ENCODE data around the gene TCN2.
"Not testable (repeated sequence)": the region's sequence is repeated elsewhere in the genome, so short reads cannot be mapped to it uniquely, and the experiment has no call there.

TCN2 gene

DNA sequence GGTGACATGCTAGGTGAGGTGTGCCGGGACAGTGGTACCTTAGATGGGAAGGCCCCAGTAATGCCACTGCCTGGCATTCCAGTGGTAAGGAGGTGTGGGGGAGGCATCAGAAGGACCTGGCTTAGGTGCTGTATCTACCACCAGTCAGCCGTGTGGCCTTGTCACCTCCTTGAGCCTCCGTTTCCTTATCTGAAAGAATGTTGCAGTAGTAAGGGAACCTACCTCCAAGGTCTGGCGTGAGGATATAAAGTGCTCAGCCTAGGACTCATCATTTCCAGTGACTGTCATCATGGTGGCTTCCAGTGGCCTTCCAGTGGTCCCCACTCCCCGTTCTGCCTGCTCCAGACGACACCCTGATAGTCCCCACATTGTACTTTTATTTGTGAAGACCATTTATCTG is 67.5 kb downstream of the TCN2 start:
- no peak overlapping the region for H3K9ac ChIP-seq (ENCODE audit: low read depth in 1 of 2, low read length in 2 of 2)
- no peaks in the 10 kb centered on the region for H3K36me3 ChIP-seq (ENCODE audit: control insufficient read depth in 1 of 2, insufficient read depth in 2 of 2, low read length in 2 of 2)
- no peaks in the 10 kb centered on the region for H3K27me3 ChIP-seq (ENCODE audit: control insufficient read depth in 1 of 2, insufficient read depth in 2 of 2, low read length in 2 of 2)

DNA sequence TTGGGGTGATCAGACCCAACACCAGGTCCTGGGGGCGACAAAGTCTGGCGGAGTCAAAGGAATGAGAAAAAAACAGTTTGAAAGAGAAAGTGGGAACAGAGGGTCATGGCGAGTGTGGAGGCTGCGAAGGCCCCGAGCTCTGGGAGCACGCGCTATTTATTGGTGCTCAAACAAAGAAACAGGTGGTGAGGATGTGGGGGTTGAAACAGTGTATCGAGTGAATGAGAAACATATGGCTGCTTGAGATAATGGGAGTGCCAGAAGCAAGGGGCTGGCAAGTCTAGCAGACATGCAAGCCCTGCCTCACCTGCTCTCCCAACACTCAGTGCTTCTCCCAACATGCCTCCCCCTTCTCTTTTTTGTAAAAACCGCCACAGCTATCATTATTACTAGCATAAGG is 68.5 kb downstream of the TCN2 start:
- Histone ChIP-seq H3K27me3 (ENCODE audit: control insufficient read depth in 1 of 2, insufficient read depth in 2 of 2, low read length in 2 of 2) (no peaks in the 10 kb centered on the region), H3K27ac (ENCODE audit: low read depth, low read length) (no peak overlapping the region), H3K9me3 (ENCODE audit: control insufficient read depth in 1 of 2, low read length in 2 of 2) (no peaks in the 10 kb centered on the region), H3K4me1 (ENCODE audit: control insufficient read depth in 1 of 2, insufficient read depth in 2 of 2, low read length in 2 of 2) (no peaks in the 10 kb centered on the region), H3K9ac (ENCODE audit: low read depth in 1 of 2, low read length in 2 of 2) (no peak overlapping the region), H3K36me3 (ENCODE audit: control insufficient read depth in 1 of 2, insufficient read depth in 2 of 2, low read length in 2 of 2) (no peaks in the 10 kb centered on the region), H3K4me3 (ENCODE audit: low read depth in 1 of 2, low read length in 2 of 2) (no peak overlapping the region)

More for the DNA sequence above, 67.5 kb downstream of the TCN2 start:
- H3K9me3 ChIP-seq (ENCODE audit: control insufficient read depth in 1 of 2, low read length in 2 of 2) = no peaks in the 10 kb centered on the region
- no peak overlapping the region for H3K27ac ChIP-seq (ENCODE audit: low read depth, low read length)
- H3K4me1 ChIP-seq (ENCODE audit: control insufficient read depth in 1 of 2, insufficient read depth in 2 of 2, low read length in 2 of 2) = no peaks in the 10 kb centered on the region
- H3K4me3 ChIP-seq (ENCODE audit: low read depth in 1 of 2, low read length in 2 of 2) = no peak overlapping the region

DNA sequence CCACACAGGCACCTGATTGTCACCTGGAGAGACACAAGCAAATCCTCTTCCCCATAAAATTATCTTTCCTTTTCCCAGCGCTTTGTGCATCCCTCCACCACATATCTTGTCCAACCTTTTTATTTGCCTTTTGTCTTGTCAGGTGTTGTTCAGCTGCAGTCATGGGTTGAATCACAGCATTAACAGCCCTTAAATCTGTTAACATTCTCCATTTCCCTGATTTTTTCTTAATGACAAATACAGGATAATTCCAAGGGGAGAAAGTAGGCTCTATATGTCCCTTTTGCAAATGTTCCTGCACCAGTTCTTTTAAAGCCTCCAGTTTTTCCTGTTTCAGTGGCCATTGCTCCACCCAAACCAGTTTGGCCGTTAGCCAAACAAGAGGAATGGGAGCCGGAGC is 69.6 kb downstream of the TCN2 start:
- not testable (repeated sequence) for H3K27me3 ChIP-seq (ENCODE audit: control insufficient read depth in 1 of 2, insufficient read depth in 2 of 2, low read length in 2 of 2); H3K9ac ChIP-seq (ENCODE audit: low read depth in 1 of 2, low read length in 2 of 2); H3K4me3 ChIP-seq (ENCODE audit: low read depth in 1 of 2, low read length in 2 of 2); H3K9me3 ChIP-seq (ENCODE audit: control insufficient read depth in 1 of 2, low read length in 2 of 2); H3K27ac ChIP-seq (ENCODE audit: low read depth, low read length); H3K36me3 ChIP-seq (ENCODE audit: control insufficient read depth in 1 of 2, insufficient read depth in 2 of 2, low read length in 2 of 2); H3K4me1 ChIP-seq (ENCODE audit: control insufficient read depth in 1 of 2, insufficient read depth in 2 of 2, low read length in 2 of 2)

Measured in duodenal mucosa (tissue), 2 donors.